BE2C (cell line): Measurements from ENCODE around the gene SLC31A1.
"Not testable (repeated sequence)": the region's sequence is repeated elsewhere in the genome, so short reads cannot be mapped to it uniquely, and the experiment has no call there.

ENCODE experiments used
- DNase-seq: peaks from one replicate; pipeline ENCODE4 v3.0.0-alpha.2; 2020
- H3K27me3 ChIP-seq: fragments of 250-450 bp; sonication (Bioruptor Pico); 2 replicates; pipeline ENCODE4 v1.5.1; 2020; ENCODE audit warnings: mild to moderate bottlenecking
- H3K36me3 ChIP-seq: fragments of 250-450 bp; sonication (Bioruptor Pico); 2 replicates; pipeline ENCODE4 v1.5.1; 2020; ENCODE audit warnings: mild to moderate bottlenecking
- H3K4me1 ChIP-seq: fragments of 250-450 bp; sonication (Bioruptor Pico); 2 replicates; pipeline ENCODE4 v1.5.1; 2020
- H3K4me3 ChIP-seq: 2 replicates; pipeline ENCODE4 v1.5.1; 2011; ENCODE audit warnings: low read depth, low read length
- H3K9me3 ChIP-seq: fragments of 250-450 bp; sonication (Bioruptor Pico); 2 replicates; pipeline ENCODE4 v1.5.1; 2020
- TF ChIP-seq, protein P1 (sequence below): IDR thresholded peaks from 2 replicates; pipeline ENCODE4 v1.5.1; 2012; ENCODE audit warnings: mild to moderate bottlenecking, low read depth, low read length

SLC31A1 gene

DNA sequence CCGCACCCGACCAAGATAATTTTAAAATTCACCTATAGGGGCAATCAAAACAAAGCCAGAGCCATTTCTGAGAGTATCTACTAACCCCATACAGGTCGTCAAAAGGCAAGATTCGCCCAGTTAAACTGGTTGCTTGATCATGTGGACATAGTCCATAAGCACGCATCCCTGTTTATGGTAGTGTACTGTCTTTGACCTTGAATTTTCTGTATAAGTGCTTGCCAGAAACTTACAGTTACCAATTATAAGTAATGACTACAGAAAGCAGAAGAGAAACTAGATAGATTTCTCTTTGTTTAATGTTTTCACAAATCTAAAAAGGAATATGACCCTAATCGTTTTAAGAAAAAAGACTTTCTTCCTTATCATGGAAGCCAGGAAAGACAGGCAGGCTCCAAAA, 25.6 kb downstream of the SLC31A1 start:
- Histone ChIP-seq H3K4me1 (peaks cover 13% of the 10 kb centered on the region), H3K27me3 (no peaks in the 10 kb centered on the region), H3K9me3 (peaks cover 4% of the 10 kb centered on the region; the same call in 1 of the 2 replicates), H3K36me3 (peaks cover 13% of the 10 kb centered on the region), H3K4me3 (no peak overlapping the region)
- TF ChIP-seq, protein P1, sequence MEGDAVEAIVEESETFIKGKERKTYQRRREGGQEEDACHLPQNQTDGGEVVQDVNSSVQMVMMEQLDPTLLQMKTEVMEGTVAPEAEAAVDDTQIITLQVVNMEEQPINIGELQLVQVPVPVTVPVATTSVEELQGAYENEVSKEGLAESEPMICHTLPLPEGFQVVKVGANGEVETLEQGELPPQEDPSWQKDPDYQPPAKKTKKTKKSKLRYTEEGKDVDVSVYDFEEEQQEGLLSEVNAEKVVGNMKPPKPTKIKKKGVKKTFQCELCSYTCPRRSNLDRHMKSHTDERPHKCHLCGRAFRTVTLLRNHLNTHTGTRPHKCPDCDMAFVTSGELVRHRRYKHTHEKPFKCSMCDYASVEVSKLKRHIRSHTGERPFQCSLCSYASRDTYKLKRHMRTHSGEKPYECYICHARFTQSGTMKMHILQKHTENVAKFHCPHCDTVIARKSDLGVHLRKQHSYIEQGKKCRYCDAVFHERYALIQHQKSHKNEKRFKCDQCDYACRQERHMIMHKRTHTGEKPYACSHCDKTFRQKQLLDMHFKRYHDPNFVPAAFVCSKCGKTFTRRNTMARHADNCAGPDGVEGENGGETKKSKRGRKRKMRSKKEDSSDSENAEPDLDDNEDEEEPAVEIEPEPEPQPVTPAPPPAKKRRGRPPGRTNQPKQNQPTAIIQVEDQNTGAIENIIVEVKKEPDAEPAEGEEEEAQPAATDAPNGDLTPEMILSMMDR, result no peak
- no peak for DNase-seq

DNA sequence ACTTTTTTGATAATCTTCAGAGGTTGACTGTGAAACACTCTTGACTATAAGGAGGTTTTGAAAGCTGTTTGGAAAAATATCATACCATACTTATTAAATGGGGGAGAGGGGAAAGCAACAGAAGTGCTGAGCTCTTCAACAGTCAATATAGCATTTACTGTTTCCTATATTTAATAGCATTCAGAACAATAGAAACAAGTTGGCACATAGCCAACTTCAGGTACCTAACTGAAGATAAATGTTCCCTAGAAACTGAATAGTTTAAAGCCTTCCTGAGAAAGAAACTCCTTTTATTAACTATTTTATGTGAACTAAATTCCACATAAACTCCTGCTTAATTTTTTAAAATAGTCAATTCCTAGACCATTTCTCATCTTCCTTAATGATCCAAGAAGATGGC, 26.3 kb downstream of the SLC31A1 start:
- Histone ChIP-seq H3K4me3 (no peak overlapping the region), H3K27me3 (no peaks in the 10 kb centered on the region), H3K9me3 (peaks cover 4% of the 10 kb centered on the region; the same call in 1 of the 2 replicates), H3K36me3 (peaks cover 15% of the 10 kb centered on the region), H3K4me1 (peaks cover 13% of the 10 kb centered on the region)
- TF ChIP-seq, protein P1, result no peak
- no peak for DNase-seq

DNA sequence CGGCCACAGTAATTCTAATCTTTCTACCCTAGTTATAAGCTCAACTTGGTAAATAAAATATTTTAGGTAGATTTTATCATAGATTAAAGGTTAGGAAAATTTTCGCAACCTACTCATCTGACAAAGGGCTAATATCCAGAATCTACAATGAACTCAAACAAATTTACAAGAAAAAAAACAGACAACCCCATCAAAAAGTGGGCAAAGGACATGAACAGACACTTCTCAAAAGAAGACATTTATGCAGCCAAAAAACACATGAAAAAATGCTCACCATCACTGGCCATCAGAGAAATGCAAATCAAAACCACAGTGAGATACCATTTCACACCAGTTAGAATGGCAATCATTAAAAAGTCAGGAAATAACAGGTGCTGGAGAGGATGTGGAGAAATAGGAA, 28.3 kb downstream of the SLC31A1 start:
- DNase-seq, H3K27me3 ChIP-seq, H3K4me3 ChIP-seq, H3K9me3 ChIP-seq: not testable (repeated sequence)
- H3K36me3 ChIP-seq, result peaks cover 15% of the 10 kb centered on the region
- H3K4me1 ChIP-seq, result peaks cover 18% of the 10 kb centered on the region

DNA sequence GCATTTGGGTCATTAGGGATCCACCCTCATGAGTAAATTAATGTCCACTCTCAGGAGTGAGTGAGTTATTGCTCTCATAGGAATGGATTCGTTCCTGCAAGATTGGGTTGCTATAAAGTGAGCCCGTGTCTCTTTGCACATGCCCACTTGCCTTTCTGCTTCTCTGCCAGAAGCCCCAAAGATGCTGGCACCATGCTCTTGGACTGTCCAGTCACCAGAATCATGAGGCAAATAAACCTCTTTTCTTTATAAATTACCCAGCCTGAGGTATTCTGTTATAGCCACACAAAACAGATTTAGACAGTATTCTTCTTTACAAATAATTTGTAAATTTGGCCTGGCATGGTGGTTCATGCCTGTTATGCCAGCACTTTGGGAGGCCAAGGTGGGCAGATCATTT, 29.5 kb downstream of the SLC31A1 start:
- Histone ChIP-seq H3K9me3 (peaks cover 4% of the 10 kb centered on the region; the same call in 1 of the 2 replicates), H3K4me3 (no peak overlapping the region), H3K4me1 (peaks cover 18% of the 10 kb centered on the region), H3K36me3 (peaks cover 15% of the 10 kb centered on the region), H3K27me3 (no peaks in the 10 kb centered on the region)
- TF ChIP-seq, protein P1, result no peak
- no peak for DNase-seq

DNA sequence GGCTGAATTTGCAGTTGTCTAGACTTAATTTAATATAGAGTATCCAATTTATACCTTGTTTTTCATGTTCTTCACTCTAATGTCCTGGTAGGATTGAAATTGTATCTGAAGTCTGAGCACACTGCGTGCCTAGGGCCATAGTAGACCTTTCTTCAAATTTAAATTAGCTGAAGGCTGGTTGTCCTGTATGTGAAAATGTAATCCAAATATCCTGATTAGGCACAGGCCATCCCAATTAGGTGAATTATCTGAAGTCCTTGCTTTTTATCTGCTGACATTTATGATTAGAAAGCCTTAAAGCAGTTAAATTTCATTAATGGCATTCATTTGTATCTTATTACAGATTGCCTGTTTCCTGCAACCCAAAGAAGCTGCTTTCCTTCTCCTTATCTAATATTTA, 33.6 kb downstream of the SLC31A1 start:
- H3K27me3 ChIP-seq, result no peaks in the 10 kb centered on the region
- no peaks in the 10 kb centered on the region for H3K9me3 ChIP-seq
- DNase-seq, result peak; percentile 46
- H3K36me3 ChIP-seq, result peaks cover 44% of the 10 kb centered on the region
- TF ChIP-seq, protein P1, result no peak
- H3K4me1 ChIP-seq, result peaks cover 6% of the 10 kb centered on the region
- H3K4me3 ChIP-seq, result no peak overlapping the region

DNA sequence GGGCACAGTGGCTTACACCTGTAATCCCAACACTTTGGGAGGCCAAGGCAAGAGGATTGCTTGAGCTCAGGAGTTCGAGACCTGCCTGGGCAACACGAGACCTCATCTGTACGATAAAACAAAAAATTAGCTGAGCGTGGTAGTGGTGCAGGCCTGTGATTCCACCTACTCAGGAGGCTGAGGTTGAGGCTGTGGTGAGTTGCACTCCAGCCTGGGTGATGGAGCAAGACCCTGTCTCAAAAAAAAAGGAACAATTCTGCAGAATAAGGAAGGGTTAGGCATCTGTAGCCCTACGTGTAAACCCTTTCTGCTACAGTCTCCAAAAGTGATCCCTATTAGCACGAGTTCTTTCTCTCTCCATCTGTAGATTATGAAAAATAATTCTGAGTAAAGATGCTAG, 34.1 kb downstream of the SLC31A1 start:
- TF ChIP-seq, protein P1, result no peak
- H3K27me3 ChIP-seq, result no peaks in the 10 kb centered on the region
- no peaks in the 10 kb centered on the region for H3K9me3 ChIP-seq
- no peak overlapping the region for H3K4me3 ChIP-seq
- H3K4me1 ChIP-seq, result peaks cover 6% of the 10 kb centered on the region
- DNase-seq, result peak; percentile 37
- H3K36me3 ChIP-seq, result peaks cover 49% of the 10 kb centered on the region

DNA sequence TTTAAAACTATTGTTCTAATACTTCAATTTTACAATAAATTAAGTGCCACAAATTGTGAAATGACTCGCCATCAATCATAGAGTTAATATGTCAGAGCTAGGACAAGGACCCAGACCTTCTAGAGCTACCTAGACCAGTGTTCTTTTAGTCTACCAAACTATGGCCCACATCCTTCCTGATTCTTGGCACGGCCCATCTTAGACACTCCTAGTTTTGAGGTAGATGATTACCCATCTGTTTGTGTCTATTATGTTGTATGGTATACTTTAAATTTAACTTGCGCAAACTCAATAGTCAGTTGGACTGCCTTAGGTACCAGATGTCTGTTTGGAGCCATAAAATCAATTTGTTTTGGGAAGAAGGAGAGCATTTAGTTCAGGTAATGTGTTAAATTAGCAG, 36.5 kb downstream of the SLC31A1 start:
- H3K36me3 ChIP-seq, result peaks cover 61% of the 10 kb centered on the region
- DNase-seq, result no peak
- H3K4me1 ChIP-seq, result peaks cover 6% of the 10 kb centered on the region
- H3K4me3 ChIP-seq, result no peak overlapping the region
- TF ChIP-seq, protein P1, result no peak
- no peaks in the 10 kb centered on the region for H3K27me3 ChIP-seq
- H3K9me3 ChIP-seq, result no peaks in the 10 kb centered on the region
